SK-N-SH treated with all-trans-retinoic acid at 6 μM for 48 hours (cell line): ENCODE results near the gene MREG.
"Not testable (repeated sequence)": the region's sequence is repeated elsewhere in the genome, so short reads cannot be mapped to it uniquely, and the experiment has no call there.

Experiments
- ATAC-seq: fragments of 200-7000 bp; cut with Tn5 transposase; 3 replicates; pipeline ENCODE4 v1.9.1; 2020; ENCODE audit warnings: mild to moderate bottlenecking, moderate library complexity
- ARNTL ChIP-seq: fragments of 450-650 bp; formaldehyde crosslinking; IDR thresholded peaks from 2 replicates; pipeline ENCODE4 v1.5.0; 2020; ENCODE audit warnings: low read depth, mild to moderate bottlenecking, moderate library complexity, borderline replicate concordance
- BACH2 ChIP-seq: fragments of 250-450 bp; sonication (Bioruptor Pico); IDR thresholded peaks from 2 replicates; pipeline ENCODE4 v1.9.0; 2021; ENCODE audit warnings: mild to moderate bottlenecking, borderline replicate concordance
- ESRRG ChIP-seq: fragments of 250-450 bp; sonication (Bioruptor Pico); IDR thresholded peaks from 2 replicates; pipeline ENCODE4 v1.6.1; 2021; ENCODE audit warnings: mild to moderate bottlenecking
- OSR1 ChIP-seq: fragments of 250-450 bp; sonication (Bioruptor Pico); IDR thresholded peaks from 2 replicates; pipeline ENCODE4 v1.8.0; 2022; ENCODE audit warnings: moderate library complexity, mild to moderate bottlenecking, inconsistent platforms
- PATZ1 ChIP-seq: fragments of 250-450 bp; sonication (Bioruptor Pico); IDR thresholded peaks from 2 replicates; pipeline ENCODE4 v1.8.0; 2020; ENCODE audit warnings: mild to moderate bottlenecking, moderate library complexity, borderline replicate concordance
- PPARA ChIP-seq: fragments of 250-450 bp; sonication (Bioruptor Pico); IDR thresholded peaks from 2 replicates; pipeline ENCODE4 v1.5.0; 2020; ENCODE audit warnings: mild to moderate bottlenecking, borderline replicate concordance
- RARB ChIP-seq: fragments of 250-450 bp; sonication (Bioruptor Pico); IDR thresholded peaks from 2 replicates; pipeline ENCODE4 v1.8.0; 2021; ENCODE audit warnings: mild to moderate bottlenecking, moderate library complexity
- SNAI2 ChIP-seq: fragments of 250-450 bp; sonication (Bioruptor Pico); IDR thresholded peaks from 2 replicates; pipeline ENCODE4 v1.5.0; 2020; ENCODE audit warnings: mild to moderate bottlenecking, moderate library complexity
- TCF4 ChIP-seq: fragments of 250-450 bp; sonication (Bioruptor Pico); IDR thresholded peaks from 2 replicates; pipeline ENCODE4 v1.8.0; 2021; ENCODE audit warnings: mild to moderate bottlenecking, moderate library complexity, borderline replicate concordance
- TOX ChIP-seq: fragments of 250-450 bp; sonication (Bioruptor Pico); IDR thresholded peaks from 2 replicates; pipeline ENCODE4 v1.8.0; 2021; ENCODE audit warnings: mild to moderate bottlenecking, moderate library complexity, borderline replicate concordance
- TSHZ2 ChIP-seq: fragments of 250-450 bp; sonication (Bioruptor Pico); IDR thresholded peaks from 2 replicates; pipeline ENCODE4 v1.5.0; 2020; ENCODE audit warnings: mild to moderate bottlenecking, moderate library complexity
- ZC3H10 ChIP-seq: fragments of 250-450 bp; sonication (Bioruptor Pico); IDR thresholded peaks from 2 replicates; pipeline ENCODE4 v1.5.1; 2021; ENCODE audit warnings: mild to moderate bottlenecking, moderate library complexity
- ZFP3 ChIP-seq: fragments of 250-450 bp; sonication (Bioruptor Pico); IDR thresholded peaks from 2 replicates; pipeline ENCODE4 v1.5.0; 2020; ENCODE audit warnings: mild to moderate bottlenecking, moderate library complexity
- ZFP30 ChIP-seq: fragments of 450-650 bp; formaldehyde crosslinking; IDR thresholded peaks from 2 replicates; pipeline ENCODE4 v1.5.0; 2022; ENCODE audit warnings: mild to moderate bottlenecking, moderate library complexity
- ZNF565 ChIP-seq: fragments of 450-650 bp; formaldehyde crosslinking; conservative IDR thresholded peaks from 2 replicates; pipeline ENCODE4 v1.5.0; 2020; ENCODE audit warnings: low read depth, mild to moderate bottlenecking, moderate library complexity
- ZNF70 ChIP-seq: fragments of 450-650 bp; formaldehyde crosslinking; IDR thresholded peaks from 2 replicates; pipeline ENCODE4 v1.5.0; 2020; ENCODE audit warnings: mild to moderate bottlenecking, moderate library complexity
- ZNF8 ChIP-seq: fragments of 450-650 bp; formaldehyde crosslinking; IDR thresholded peaks from 2 replicates; pipeline ENCODE4 v1.5.0; 2020; ENCODE audit warnings: mild to moderate bottlenecking, moderate library complexity
- TF ChIP-seq, protein P1 (sequence below): fragments of 250-450 bp; sonication (Bioruptor Pico); IDR thresholded peaks from 2 replicates; pipeline ENCODE4 v1.5.1; 2021; ENCODE audit warnings: mild to moderate bottlenecking, moderate library complexity
- TF ChIP-seq, protein P2 (sequence below): fragments of 250-450 bp; sonication (Bioruptor Pico); IDR thresholded peaks from 2 replicates; pipeline ENCODE4 v1.8.0; 2021; ENCODE audit warnings: low read depth, mild to moderate bottlenecking, moderate library complexity, borderline replicate concordance

MREG gene

GRCh38 chr2:215997219-215997618, 16.1 kb downstream of the MREG start:
- TF ChIP-seq PATZ1 (CRISPR knock-in tag) (no peak), SNAI2 (no peak), ZNF8 (no peak), ZC3H10 (CRISPR knock-in tag) (no peak), ZNF565 (CRISPR knock-in tag) (no peak), RARB (no peak), TOX (CRISPR knock-in tag) (no peak)
- no peak for ATAC-seq

- ATAC-seq = no peak
- no peak for TF ChIP-seq ARNTL (CRISPR knock-in tag)
- no peak for TF ChIP-seq ESRRG (CRISPR knock-in tag)
- TF ChIP-seq PPARA (CRISPR knock-in tag) = no peak
- TF ChIP-seq OSR1 (CRISPR knock-in tag) = no peak
- no peak for TF ChIP-seq TCF4 (CRISPR knock-in tag)
- TF ChIP-seq TSHZ2 (CRISPR knock-in tag) = no peak
- no peak for TF ChIP-seq ZFP30
- TF ChIP-seq, protein P1, sequence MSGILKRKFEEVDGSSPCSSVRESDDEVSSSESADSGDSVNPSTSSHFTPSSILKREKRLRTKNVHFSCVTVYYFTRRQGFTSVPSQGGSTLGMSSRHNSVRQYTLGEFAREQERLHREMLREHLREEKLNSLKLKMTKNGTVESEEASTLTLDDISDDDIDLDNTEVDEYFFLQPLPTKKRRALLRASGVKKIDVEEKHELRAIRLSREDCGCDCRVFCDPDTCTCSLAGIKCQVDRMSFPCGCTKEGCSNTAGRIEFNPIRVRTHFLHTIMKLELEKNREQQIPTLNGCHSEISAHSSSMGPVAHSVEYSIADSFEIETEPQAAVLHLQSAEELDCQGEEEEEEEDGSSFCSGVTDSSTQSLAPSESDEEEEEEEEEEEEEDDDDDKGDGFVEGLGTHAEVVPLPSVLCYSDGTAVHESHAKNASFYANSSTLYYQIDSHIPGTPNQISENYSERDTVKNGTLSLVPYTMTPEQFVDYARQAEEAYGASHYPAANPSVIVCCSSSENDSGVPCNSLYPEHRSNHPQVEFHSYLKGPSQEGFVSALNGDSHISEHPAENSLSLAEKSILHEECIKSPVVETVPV (CRISPR knock-in tag) = no peak
- TF ChIP-seq TOX (CRISPR knock-in tag) = no peak
- TF ChIP-seq ZNF565 (CRISPR knock-in tag) = no peak
- no peak for TF ChIP-seq SNAI2
- TF ChIP-seq ZNF70 (CRISPR knock-in tag) = no peak
- TF ChIP-seq, protein P2, sequence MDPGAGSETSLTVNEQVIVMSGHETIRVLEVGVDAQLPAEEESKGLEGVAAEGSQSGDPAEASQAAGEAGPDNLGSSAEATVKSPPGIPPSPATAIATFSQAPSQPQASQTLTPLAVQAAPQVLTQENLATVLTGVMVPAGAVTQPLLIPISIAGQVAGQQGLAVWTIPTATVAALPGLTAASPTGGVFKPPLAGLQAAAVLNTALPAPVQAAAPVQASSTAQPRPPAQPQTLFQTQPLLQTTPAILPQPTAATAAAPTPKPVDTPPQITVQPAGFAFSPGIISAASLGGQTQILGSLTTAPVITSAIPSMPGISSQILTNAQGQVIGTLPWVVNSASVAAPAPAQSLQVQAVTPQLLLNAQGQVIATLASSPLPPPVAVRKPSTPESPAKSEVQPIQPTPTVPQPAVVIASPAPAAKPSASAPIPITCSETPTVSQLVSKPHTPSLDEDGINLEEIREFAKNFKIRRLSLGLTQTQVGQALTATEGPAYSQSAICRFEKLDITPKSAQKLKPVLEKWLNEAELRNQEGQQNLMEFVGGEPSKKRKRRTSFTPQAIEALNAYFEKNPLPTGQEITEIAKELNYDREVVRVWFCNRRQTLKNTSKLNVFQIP = no peak
- TF ChIP-seq BACH2 = no peak
- no peak for TF ChIP-seq ZNF8
- no peak for TF ChIP-seq ZFP3
- TF ChIP-seq RARB = no peak
- TF ChIP-seq ZC3H10 (CRISPR knock-in tag) = no peak
- no peak for TF ChIP-seq PATZ1 (CRISPR knock-in tag)
Observed at GRCh38 chr2:215994911-215995310, 18.4 kb downstream of the MREG start.

- ATAC-seq = not testable (repeated sequence)
Observed at GRCh38 chr2:215988556-215989207, 24.7 kb downstream of the MREG start.

DNA sequence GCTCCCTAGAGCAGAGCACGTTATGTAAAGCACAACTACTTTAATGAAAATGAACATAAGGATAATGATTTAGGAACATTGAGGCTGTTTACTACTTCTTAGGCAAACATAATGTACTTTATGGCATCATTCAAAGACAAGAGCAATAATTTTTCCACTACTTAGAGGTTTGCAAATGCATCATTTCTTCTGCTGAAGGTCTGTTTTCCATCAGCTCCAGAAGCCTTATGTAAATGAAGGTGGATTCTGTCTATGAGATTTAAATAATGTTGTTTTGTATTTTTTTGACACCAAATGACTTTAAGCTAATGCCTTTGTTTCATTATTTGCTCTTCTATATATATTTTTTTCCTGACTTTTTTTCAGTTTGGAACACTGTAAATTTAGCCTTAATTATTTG, 28.1 kb downstream of the MREG start:
- no peak for ATAC-seq
- no peak for TF ChIP-seq OSR1 (CRISPR knock-in tag)
- no peak for TF ChIP-seq ZFP3
- TF ChIP-seq PATZ1 (CRISPR knock-in tag) = no peak
- TF ChIP-seq RARB = no peak
- no peak for TF ChIP-seq ZNF8
- no peak for TF ChIP-seq TSHZ2 (CRISPR knock-in tag)
- TF ChIP-seq, protein P1 (CRISPR knock-in tag) = no peak
